DMS79 treated with DMSO at 0.1 percent for 48 hours (cell line): ENCODE measurements around the gene ARPP19.
"Not testable (repeated sequence)": the region's sequence is repeated elsewhere in the genome, so short reads cannot be mapped to it uniquely, and the experiment has no call there.

Experiments
- DNase-seq: peaks from one replicate; lab custom pipeline; 2025; lab: John Stamatoyannopoulos, UW

The ARPP19 gene

GRCh38 chr15:52568601-52569585, at the start of gene ARPP19:
TSS of gene ARPP19 (minus strand) at chr15:52569030. CDS start at chr15:52568892, 138 bp downstream.
- no peak for DNase-seq

GRCh38 chr15:52617026-52617425, 48.2 kb upstream of the ARPP19 start:
- no peak for DNase-seq

GRCh38 chr15:52615302-52615701, 46.5 kb upstream of the ARPP19 start:
- DNase-seq = no peak

GRCh38 chr15:52609593-52609992, 40.8 kb upstream of the ARPP19 start:
- DNase-seq = no peak

DNA sequence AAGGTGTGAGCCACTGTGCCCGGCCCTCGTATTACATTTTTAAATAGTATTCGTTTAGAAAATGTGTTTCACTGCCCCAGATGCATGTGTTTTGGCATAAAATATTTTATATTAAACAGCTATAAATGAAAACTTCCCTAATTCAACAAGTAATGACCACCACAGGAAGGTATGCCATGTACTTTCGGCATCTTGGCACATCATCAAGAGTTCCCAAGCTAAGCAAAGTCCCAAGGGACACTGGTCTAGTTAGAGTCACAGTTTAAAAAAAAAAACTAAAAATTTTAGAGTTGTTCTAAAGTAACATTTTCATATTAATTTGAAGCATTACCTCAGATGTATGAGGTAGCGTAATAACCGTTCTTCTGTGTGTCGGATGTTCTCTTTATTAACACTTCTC, 15.6 kb upstream of the ARPP19 start:
- DNase-seq = no peak

DNA sequence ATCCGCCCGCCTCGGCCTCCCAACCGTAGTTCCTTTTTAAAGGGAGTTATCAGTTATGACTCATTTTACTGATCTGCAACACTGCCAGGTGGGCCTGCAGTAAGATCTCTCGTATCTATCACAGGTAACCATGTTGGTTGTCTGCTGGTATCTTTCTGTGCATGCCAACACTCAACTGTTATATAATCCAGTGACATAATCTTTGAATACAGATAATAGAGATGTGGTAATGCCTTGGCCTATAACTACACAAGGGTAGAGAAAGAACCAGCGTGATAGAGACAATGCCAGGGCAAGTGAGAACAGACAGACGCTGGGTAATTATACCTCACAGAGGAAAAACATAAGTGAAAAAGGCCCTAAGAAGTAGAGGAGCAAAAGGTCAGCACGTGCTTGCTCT, 11.0 kb upstream of the ARPP19 start:
- DNase-seq = no peak

- no peak for DNase-seq
Observed at GRCh38 chr15:52576692-52577091, 7.9 kb upstream of the ARPP19 start.

- DNase-seq = not testable (repeated sequence)
Observed at GRCh38 chr15:52575573-52575972, 6.7 kb upstream of the ARPP19 start.

DNA sequence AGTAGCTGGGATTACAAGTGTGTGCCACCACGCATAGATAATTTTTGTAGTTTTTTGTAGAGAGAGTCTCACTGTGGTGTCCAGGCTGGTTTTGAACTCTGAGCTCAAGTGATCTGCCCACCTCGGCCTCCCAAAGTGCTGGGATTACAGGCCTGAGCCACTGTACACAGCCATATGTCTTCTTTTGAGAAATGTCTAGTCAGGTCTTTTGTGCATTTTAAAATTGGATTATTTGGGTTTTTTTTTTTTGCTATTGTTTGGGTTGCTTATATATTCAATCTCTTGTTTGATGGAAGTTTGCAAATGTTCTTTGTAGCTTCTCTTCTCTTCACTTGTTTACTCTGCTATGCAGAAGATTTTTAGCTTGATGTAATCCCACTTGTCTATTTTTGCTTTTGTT, 6.2 kb upstream of the ARPP19 start:
- no peak for DNase-seq

- not testable (repeated sequence) for DNase-seq
Observed at GRCh38 chr15:52574623-52575022, 5.8 kb upstream of the ARPP19 start.

- no peak for DNase-seq
Observed at GRCh38 chr15:52567871-52568600, 794 bp downstream of the ARPP19 start.

GRCh38 chr15:52566889-52567288, 1.9 kb downstream of the ARPP19 start:
- no peak for DNase-seq

- DNase-seq = not testable (repeated sequence)
Observed at GRCh38 chr15:52565417-52566358, 3.1 kb downstream of the ARPP19 start.

DNA sequence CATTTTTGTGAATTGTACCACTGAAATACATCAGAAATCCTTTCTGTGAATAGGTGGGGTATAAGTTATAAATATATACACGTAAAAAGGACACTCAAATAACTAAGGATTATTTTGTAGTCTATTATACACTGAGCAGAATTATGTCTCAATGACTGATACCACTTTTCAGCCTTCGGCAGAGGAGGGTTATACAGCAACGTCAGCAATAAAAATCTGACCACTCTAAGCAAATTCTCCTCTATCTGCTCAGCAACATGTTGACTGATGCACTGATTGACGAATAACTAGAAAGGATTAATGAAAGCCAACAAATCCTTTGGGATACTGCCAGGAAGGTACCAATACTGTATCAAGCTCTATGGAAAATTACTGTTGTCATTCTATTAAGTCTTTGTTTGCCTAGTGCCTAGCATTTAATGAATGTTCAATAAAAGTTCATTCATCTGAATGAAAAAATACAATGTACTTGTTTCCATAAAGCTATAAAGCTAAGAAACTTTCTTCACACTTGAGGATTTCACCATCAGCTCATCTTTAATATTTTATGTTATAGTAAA, 5.2 kb downstream of the ARPP19 start:
- DNase-seq = no peak

GRCh38 chr15:52559575-52559974, 9.3 kb downstream of the ARPP19 start:
- no peak for DNase-seq

GRCh38 chr15:52559022-52559421, 9.8 kb downstream of the ARPP19 start:
- no peak for DNase-seq

DNA sequence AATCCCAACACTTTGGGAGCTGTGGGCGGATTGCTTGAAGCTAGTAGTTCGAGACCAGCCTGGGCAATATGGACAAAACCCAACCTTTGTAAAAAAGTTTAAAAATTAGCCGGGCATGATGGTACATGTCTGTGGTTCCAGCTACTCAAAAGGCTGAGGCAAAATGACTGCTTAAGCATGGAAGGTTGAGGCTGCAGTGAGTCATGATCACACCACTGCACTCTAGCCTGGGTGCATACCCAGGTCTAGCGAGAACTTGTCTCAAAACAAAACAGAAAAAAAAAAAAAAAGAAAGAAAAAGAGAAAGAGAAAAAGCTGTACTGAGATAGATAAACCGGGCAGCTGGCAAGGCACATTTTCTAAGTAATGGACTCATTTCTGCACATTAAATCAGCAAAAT, 10.6 kb downstream of the ARPP19 start:
- no peak for DNase-seq

DNA sequence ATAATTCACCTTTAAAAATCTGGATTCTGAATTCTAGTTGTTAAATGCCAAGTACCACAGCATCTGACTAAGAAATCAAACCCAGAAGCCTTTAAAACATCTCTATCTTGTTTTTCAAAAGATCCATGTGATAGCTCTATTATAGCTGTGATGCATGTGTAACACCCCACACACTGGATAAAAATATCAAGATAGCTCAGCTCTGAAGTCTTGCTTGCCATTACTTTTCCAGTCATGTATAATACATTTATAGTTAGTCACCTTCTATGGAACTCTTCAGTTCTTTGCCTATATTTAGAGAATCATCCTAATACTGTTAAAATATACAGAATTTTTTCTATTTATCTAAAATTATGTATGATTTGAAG, 11.6 kb downstream of the ARPP19 start:
- DNase-seq = no peak

- no peak for DNase-seq
Observed at GRCh38 chr15:52556524-52557273, 12.1 kb downstream of the ARPP19 start.

DNA sequence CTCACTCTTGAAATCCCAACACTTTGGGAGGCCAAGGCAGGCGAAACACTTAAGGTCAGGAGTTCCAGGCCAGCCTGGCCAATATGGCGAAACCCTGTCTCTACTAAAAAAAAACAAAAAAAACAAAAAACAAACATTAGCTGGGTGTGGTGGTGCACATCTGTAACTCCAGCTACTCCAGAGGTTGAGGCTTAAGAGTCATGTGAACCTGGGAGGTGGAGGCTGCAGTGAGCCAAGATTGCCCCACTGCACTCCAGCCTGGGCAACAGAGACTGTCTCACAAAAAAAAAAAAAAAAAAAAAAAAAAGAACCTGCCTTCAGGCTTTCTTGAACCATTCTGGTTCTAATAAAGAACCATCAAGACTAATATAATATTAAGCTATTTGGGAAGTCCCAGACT, 16.5 kb downstream of the ARPP19 start:
- DNase-seq = no peak

- no peak for DNase-seq
Observed at GRCh38 chr15:52551762-52552161, 17.1 kb downstream of the ARPP19 start.
